ENCODE results near the gene LHFPL3.

DNA sequence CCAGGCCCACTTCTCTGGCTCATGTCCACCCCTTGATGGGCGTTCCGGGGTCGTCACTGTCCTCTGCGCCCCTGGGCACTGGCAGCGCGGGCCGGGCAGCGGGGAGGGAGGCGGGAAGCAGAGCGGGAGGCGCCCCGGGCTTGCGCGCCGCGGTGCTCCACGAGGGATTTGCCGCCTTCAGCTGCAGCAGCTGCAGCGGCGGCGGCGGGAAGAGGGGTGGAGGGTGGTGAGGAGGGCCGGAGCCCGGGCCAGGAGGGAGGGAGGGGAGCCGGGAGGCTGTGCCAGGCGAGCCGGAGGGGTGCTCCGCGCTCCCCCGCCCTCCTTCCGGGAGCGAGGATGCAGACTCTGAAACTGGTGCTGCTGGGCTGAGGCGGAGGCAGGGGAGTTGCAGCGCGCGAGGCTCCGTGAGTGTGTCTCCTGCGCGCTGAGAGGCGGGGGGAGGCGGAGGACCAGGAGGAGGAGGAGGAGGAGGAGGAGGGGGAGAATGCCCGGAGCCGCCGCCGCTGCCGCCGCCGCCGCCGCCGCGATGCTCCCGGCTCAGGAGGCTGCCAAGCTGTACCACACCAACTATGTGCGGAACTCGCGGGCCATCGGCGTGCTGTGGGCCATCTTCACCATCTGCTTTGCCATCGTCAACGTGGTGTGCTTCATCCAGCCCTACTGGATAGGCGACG is at the start of gene LHFPL3:
- TF ChIP-seq, protein P1, sequence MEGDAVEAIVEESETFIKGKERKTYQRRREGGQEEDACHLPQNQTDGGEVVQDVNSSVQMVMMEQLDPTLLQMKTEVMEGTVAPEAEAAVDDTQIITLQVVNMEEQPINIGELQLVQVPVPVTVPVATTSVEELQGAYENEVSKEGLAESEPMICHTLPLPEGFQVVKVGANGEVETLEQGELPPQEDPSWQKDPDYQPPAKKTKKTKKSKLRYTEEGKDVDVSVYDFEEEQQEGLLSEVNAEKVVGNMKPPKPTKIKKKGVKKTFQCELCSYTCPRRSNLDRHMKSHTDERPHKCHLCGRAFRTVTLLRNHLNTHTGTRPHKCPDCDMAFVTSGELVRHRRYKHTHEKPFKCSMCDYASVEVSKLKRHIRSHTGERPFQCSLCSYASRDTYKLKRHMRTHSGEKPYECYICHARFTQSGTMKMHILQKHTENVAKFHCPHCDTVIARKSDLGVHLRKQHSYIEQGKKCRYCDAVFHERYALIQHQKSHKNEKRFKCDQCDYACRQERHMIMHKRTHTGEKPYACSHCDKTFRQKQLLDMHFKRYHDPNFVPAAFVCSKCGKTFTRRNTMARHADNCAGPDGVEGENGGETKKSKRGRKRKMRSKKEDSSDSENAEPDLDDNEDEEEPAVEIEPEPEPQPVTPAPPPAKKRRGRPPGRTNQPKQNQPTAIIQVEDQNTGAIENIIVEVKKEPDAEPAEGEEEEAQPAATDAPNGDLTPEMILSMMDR (conservative IDR thresholded peaks at IDR 0.05): no peak
- no peak for TF ChIP-seq EZH2 (IDR thresholded peaks at IDR 0.05; ENCODE audit: low read depth)
